ENCODE measurements around the gene ERFL.

ERFL gene

DNA sequence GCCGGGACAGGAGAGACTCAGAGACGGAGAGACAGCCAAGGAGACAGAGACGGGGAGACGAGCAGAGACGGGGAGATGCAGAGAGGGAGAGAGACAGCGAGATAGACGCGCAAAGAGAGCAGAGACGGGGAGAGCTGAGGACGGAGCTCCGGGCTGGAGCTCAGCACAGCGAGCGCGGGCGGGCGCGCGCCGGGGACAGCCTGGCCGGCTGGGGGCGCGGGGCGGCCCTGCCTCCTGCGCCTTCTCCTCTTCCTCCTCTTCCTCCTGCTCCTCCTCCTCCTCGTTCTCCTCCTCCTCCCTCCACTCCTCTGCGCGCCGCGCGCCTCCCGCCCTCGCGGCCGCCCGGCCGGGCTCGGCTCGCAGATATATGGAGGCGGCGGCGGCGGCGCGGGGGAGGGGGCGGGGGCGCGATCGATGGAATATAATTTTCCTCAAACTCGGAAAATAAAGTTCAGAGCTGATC lies at the start of gene ERFL:
Gene ERFL, minus strand, starts transcription at position 229 of the 463 bp plus-strand sequence. CDS start 15,530 bp downstream, outside the sequence.
- no peak for DNase-seq (ENCODE audit: low read depth in 3 of 3)

DNA sequence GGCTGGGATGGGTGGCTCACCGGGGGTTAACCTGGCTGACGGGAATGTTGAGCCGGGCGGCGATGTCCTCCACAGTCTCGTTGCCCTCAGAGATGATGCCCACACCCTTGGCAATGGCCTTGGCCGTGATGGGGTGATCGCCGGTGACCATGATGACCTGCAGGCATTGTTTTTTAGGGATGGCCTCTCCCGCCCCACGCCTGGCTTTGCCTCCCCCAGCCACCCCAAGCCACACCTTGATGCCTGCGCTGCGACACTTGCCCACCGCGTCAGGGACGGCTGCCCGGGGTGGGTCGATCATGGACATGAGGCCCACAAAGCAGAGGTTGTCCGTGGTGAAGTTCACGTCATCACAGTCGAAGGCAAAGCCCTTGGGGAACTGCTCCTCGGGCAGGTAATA lies 49.7 kb upstream of the ERFL start:
- DNase-seq (ENCODE audit: low read depth in 3 of 3): no peak

DNA sequence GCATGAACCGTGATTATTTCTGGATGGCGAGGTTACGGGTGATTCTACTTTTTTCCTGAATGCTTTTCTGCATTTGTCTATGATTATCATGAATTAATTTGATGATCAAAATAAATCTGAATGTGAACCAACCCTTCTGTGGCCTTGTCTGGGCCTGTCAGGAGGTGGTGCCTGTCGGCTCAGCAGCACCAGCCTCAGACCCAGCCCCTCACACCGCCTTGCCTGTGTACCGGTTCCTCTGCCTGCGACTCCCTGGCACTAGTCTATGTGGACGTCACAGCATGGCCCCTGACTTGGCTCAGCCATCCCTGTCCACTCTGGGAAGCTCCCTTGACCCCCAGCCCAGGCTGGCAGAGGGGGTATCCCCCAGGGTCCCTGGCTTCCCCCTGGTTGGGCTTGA lies 46.4 kb upstream of the ERFL start:
- DNase-seq (ENCODE audit: low read depth in 3 of 3): no peak

DNA sequence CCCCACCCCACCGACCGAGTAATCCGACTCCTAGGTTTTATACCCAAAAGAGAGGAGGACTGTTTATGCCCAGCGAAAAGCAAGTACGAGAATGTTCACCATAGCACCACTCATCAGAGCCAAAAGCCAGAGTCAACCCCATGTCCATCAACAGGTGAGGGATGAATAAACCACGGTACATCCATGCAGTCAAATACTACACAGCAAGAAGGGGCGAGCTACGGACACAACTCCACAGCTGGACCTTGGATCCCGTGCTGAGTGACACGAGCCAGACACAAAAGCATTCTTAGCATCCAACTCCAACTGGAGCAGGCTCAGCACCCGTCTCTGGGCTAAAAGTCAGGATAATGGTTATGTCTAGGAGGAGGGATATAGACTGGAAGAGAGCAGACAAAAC lies 43.1 kb upstream of the ERFL start:
- DNase-seq (ENCODE audit: low read depth in 3 of 3): no peak

DNA sequence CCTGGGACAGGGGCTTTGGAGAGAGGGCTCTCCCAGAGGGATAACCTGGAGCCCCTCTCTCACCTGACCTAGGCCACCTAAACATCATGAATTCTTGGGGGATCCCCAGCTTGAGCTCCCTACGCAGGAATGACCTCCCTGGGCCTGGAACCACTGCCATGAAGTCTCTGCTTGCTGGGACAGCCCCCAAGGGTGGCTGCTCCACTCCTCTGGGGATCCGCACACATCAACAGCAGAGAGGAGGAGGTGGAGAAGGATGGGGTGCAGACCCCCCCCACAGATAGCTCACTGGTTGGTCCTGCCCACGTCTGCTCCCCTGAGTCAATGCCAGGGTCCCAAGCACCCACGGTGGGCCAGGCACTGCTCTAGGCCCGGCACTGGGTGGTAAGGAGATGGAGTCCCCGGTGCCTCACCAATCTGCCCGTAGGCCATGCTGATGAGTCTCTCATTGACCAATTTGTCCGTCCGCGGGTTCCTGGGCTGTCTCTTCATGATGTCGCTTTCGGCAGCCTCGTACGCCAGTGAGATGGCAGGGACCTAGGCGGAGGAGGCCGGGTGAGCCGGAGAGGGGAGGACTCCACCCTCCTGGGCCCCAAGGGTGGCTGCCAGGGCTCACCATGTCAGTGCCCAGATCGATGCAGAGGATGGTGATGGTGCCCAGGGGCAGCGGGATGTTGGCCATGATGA lies 41.7 kb upstream of the ERFL start:
- DNase-seq (ENCODE audit: low read depth in 3 of 3): no peak

DNA sequence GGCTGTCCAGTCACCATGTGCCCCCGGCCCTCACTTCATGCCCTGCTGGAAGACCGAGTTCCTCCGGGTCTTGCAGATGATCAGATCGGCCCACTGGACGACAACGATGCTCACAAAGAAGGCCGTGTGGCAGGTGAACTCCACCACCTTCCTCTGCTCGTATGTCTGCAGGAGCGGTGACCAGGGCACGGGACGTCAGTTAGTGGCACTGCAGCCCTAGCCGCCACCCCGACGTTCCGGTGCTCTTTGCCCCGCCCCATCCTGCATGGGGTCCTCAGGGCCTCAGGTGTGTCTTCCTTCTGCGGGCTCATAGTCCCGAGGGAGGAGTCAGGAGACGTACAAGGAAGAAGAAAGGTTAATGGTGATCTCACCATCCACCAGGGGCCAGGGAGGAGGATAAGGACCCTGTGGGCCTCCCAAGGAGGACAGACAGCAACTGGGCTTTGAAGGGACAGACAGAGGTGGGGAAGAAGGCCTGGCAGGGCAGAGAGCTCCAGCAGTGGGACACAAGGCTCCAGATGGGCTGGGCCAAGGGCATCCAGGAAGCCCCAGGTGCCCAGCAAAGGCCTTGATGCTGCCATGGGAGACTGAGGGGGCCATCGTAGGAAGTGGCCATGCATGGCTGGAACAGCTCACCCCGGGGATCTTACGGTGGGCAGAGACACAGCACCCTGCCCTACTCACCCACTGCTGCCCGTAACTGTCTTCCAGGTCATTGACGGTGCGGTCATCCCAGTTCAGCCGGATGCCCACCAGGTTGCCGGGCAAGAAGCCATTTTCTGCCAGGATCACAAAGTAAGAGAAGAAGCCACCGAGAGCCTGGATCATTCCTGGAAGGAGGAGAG lies 40.7 kb upstream of the ERFL start:
- no peak for DNase-seq (ENCODE audit: low read depth in 3 of 3)

DNA sequence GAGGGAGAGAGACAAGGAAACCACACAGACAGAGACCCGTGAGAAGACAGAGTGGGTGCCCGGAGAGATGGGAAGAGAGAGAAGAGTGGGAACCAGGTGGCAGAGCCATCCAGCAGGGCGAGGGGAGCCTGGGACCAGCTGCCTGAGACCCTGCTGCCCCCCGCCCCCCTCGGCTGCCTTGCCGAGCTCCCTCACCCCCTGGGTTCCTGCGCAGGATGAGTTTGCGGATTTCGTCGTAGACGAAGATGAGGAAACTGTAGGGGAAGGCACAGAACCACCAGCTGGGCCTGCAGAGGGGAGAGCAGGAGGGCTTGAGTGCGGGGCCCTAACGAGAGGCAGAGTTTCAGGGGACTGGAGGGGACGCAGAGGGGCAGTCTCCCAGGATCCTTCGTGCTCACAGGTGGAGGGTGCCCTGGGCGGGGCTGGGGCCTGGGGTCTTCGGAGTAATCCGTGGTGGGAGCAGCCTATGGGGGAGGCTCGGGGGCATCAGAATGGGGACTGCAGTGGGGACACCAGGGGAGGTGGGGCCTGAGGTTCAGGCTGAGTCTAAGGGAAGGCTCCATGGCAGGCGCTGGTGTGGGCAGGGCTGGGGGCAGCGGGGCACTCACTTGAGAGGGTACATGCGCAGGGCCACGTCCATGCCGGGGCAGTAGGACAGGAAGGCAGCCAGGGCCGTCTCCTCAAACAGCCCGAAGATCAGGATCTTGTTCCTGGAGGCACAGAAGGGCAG lies 39.0 kb upstream of the ERFL start:
- no peak for DNase-seq (ENCODE audit: low read depth in 3 of 3)

DNA sequence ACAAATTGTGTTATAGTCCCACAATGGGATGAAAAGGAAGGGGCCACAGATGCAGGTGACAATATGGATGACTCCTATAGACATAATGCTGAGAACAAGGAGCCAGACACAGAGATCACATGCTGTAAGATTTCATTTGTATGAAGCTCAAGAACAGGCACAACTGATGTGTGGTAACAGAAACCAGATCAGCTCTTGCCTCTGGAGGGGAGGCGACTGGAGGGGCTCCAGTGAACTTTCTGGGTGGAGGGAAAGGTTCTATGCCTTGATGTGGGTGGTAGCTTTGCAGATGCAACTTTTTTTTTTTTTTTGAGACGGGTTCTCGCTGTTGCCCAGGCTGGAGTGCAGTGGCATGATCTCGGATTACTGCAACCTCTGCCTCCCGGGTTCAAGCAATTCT lies 36.9 kb upstream of the ERFL start:
- DNase-seq (ENCODE audit: low read depth in 3 of 3): no peak

DNA sequence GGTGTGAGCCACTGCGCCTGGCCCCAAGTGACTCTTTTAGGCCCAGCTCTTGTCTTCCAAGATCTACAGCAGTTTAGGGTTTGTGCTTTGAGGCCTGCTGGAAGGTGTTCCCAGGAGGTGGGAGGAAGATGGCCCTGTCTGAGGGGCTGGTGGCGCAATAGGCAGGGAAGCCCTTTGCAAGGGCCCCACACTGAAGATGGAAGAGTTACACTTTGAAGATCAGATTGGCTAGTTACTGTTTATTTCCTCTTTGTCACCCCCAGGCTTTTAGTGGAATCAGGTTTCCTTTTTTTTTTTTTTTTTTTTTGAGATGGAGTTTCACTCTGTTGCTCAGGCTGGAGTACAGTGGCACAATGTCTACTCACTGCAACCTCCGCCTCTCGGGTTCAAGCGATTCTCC lies 32.7 kb upstream of the ERFL start:
- DNase-seq (ENCODE audit: low read depth in 3 of 3): no peak

DNA sequence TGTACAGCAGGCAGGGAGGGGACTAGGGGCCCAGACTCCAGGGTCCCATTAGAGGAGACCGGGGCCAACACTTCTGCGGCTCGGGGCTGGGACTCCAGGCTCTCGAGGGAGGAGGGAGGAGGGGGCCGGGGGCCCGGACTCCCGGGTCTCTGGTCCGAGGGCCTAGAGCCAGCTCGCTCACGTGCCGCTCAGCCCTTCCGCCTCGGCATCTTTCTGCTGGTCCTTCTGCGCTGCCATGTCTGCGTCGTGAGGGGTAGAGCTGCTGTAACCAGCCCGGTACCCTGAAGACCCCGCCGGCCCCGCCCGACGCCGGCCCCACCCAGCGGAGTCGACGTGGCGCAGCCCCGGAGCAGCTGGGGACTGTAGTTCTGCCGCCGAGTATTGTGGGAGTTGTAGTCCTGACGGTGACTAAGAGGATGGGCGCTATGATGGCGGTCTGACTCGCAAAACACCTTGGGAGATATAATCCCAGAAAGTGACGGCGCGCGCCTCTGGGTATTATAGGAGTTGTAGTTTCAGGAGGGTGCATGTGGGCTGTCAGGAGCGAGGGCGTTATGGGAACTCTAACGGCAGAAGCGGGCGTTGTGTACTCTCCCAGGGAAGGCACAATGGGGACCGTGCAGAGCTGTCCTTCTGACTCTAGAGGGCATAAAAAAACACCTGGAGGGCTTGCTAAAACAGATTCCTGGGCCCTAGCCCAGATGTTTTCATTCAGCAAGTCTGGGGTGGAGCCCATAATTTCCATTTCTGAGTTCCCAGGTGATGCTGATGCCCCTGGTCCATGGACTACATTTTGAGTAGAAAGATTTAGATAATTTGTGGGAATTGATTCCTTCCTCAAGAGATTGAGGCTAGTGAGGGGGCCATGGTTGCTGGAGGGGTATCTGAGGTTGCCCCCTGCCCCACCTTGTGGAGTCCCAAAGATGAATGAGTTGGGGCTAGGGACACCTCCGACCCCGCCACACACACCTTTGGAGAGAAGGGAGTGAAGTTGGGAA lies 31.1 kb upstream of the ERFL start, which contains the start of gene RABAC1:
Gene RABAC1, minus strand, starts transcription at position 266 of the 998 bp plus-strand sequence. Its CDS starts 29 bp downstream, at position 237.
- peak; percentile 75 to 86 (median 83) for DNase-seq (ENCODE audit: low read depth in 3 of 3)

DNA sequence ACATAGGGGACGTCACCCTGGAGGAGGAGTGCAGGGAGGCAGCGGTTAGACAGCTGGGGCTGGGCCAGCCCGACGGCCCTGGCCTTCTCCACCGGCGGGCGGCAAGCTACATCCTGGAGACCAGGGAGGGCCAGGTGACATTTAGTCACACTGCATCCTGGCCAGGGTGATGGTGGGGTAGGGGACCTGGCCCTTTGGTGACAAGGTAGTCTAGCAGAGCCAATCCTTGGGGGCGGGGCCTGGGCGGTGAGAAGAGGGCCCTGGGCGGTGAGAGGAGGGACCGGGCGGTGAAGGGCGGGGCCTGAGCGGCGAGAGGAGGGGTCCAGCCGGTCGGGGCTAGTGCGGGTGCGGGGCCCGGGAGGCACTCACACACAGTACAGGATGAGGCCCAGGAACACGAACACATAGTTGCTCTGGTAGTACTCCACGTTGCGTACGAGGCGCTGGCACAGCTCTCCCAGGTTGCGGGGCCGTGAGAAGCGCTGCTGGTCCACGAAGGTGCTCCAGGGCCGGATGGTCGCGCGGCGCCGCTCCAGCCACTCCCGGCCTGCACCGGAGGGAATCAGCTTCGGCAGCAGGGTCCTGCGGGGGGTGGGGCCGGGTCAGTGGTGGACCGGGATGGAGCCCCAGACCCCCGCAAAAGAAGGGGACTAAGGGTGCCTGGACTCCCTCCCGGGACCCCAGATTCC lies 30.3 kb upstream of the ERFL start:
- DNase-seq (ENCODE audit: low read depth in 3 of 3): peak; percentile 61 to 89 (median 65)

DNA sequence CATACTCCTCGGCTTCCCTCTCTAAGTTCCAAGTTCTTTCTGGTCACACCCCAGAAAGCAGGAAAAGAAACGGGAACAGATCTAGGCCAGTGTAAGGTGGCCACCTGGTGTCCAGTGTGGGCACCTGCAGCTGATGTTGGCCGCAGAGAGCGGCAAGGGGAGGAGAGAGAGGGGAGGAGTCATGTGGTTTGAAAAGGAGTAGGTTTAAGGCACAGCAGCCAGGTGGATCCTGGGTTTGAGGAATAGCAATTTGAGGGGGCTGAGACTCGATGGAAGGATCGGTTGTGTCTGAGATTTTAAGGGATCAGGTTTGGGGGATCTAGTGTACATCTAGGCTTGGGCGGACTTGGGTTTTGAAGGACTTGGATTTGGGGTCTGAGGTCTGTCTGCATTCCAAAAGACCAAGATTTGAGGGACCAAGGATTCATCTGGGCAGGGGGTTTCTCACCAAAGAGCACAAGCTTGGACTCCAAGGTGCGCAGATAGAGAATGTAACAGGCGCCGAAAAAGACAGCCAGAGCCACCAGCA lies 29.7 kb upstream of the ERFL start:
- peak in 1 of 3 experiments; percentile 38 for DNase-seq (ENCODE audit: low read depth in 3 of 3)

DNA sequence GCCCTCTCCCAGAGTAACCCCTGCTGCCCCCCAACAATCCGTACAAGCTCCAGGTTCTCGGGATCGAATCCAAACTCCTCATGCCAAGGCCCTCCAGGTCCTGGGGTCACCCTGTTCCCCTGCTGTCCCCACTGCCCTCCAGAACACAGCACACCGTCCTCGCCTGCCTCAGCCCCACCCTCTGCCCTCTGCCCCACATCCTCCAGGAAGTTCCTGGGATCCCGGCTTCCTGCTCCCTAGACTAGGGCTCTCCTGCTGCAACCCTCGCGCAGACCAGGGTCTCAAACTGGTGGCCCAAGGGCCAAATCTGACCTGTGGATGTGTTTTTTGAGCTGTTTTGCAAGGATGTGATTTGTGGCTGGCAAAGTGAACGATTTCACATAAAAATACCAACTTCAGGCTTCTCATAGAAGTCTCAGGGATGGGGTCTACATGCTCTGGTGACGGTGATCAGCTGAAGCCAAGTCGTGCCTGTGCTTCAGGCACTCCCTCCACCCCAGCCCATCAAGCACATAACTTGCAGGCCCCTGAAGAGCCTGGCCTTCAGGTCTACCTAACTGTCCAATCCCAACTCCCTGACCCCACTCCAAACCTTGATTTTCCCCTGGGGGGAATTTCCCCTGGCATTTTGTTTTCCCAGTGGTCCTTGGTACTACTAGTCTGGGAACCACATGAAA lies 29.1 kb upstream of the ERFL start:
- DNase-seq (ENCODE audit: low read depth in 3 of 3): no peak

DNA sequence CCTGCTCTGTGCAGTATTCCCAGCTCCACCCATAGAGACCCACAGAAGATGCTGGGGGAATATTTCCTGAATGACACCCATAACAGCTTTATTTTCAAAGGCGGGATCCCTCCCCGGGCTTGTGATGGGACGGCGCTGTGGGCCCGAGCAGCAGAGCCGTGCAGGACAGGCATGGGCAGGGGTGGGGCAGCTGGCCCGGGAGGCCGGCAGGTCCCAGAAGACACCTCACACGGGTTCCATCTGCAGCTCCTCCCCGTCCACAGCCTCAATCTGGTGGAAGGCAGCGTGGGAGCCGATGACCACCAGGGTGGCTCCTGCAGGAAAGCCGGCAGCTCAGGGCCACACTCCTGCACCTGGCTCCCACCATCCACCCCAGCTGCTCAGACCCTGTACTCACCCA lies 28.4 kb upstream of the ERFL start:
- DNase-seq (ENCODE audit: low read depth in 3 of 3): no peak

DNA sequence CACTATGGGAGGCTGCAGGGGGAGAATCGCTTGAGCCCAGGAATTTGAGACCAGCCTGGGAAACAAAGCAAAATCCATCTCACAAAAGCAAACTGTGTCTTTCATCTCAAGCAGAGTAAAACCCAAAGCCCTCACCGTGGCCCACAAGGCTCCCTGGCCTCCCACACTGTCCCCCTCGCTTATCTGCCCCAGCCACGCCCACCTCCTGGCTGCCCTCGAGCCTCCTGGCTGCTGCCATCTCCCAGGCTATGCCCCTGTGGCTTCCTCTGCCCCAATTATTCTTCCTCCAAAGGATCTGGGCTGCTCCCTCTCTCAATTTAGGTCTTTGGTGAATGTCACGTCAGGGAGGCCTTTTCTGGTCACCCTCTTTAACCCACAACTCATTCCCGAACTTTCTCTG lies 27.3 kb upstream of the ERFL start:
- DNase-seq (ENCODE audit: low read depth in 3 of 3): no peak

DNA sequence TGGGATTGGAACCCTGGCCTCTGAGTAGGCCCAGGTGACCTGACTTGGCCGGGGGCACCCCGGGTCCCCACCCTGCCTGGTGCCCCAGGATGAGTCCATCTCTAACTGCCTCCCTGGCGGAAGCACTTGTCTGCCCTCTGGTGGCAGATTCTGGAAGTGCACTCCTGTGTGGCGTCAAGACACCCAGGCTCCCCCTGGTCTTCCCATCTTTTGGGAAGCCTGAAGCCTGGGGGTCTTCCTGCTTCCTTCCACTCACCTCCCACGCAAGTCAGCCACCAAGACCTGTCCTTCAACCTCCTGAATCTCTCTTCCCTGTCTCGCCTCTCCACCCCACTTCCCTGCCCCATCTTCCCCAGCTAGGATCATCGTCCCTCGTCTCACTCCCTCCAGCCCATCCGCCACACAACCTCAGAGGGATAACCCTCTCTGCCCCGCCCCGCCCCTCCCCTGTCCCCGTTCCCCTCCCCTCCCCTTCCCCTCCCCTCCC lies 23.5 kb upstream of the ERFL start:
- DNase-seq (ENCODE audit: low read depth in 3 of 3): peak; percentile 79 to 87 (median 87)

DNA sequence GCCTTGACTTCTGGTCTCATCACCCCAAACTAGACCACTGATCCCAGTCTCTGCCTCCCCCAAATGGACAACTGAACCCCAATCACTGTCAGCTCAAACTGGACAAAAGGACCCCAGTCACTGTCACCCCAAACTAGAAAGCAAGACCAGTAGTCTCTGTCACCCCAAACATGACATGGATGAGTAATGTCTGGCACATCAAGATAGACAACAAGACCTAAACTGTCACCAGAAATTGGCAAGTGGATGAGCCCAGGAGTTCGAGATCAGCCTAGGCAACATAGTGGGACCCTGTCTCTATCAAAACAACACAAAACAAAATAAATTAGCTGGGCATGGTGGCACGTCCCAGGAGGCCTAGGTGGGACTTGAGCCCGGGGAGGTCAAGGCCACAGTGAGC lies 18.8 kb upstream of the ERFL start:
- no peak for DNase-seq (ENCODE audit: low read depth in 3 of 3)

DNA sequence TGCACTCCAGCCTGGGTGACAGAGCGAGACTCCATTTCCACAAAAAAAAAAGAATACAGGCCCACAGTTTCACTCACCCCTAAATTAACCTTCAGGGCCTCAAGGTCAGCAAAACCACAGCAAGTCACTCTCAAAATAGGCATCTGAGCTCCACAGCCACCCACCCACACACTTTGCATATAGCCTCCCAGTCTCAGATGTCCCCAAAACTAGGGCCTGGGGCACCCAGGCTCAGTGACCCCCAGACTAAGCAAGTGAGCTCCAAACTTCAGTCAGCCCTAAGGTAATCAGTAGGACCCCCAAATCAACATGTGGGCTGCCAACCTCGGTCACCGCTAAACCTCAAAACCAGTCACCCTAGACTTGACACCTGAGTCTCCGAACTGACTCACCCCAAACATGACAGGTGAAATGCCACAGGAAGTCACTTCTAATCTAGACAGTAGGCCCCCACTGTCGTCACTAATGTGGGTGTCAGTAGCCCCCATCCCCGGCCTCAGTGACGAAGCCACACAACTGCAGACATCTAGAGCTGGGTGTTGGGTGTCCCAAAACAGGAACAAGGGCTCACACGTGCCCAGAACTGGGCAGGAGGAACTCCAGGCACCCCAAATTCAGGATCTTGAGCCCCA lies 17.0 kb upstream of the ERFL start:
- DNase-seq (ENCODE audit: low read depth in 3 of 3): peak; percentile 74 to 91 (median 85)

DNA sequence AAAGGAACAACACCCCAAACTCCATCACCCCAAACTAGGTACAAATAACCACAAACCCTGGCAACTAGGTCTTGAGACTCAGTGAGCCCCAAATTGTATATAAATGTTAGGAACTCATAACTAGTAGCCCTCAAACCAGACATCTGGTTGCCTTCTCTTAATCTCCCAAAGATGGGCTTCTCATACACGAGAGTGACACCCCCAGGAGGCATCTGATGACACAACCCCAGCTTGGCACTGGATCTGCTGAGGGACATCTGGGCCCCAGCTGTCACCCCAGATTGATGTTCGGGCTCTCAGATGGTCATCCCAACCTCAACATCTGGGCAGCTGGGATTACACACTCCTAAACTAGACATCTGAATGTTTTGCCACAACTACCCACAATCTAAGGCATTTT lies 16.1 kb upstream of the ERFL start:
- no peak for DNase-seq (ENCODE audit: low read depth in 3 of 3)

Data from stimulated activated CD4-positive, alpha-beta T cell treated with anti-CD3 and anti-CD28 coated beads, TNF-alpha, amount 100 ng/mL, for 24 hours (primary cell).